ENCODE measurements around the gene SLC5A12.

Gene SLC5A12

GRCh38 chr11:26721948-26722475 is at the start of gene SLC5A12:
SLC5A12 (minus strand) TSS chr11:26722060; CDS start chr11:26721714, 346 bp downstream.
- DNase-seq (ENCODE audit: low read depth, low spot score): no peak

- DNase-seq (ENCODE audit: low read depth, low spot score): no peak
Measured at GRCh38 chr11:26769027-26769426, 47.2 kb upstream of the SLC5A12 start.

GRCh38 chr11:26767060-26767459 is 45.2 kb upstream of the SLC5A12 start:
- no peak for DNase-seq (ENCODE audit: low read depth, low spot score)

- no peak for DNase-seq (ENCODE audit: low read depth, low spot score)
Measured at GRCh38 chr11:26765323-26765722, 43.5 kb upstream of the SLC5A12 start.

GRCh38 chr11:26764825-26765224 is 43.0 kb upstream of the SLC5A12 start:
- DNase-seq (ENCODE audit: low read depth, low spot score): no peak

- no peak for DNase-seq (ENCODE audit: low read depth, low spot score)
Measured at GRCh38 chr11:26764315-26764714, 42.5 kb upstream of the SLC5A12 start.

- DNase-seq (ENCODE audit: low read depth, low spot score): no peak
Measured at GRCh38 chr11:26762089-26762488, 40.2 kb upstream of the SLC5A12 start.

- no peak for DNase-seq (ENCODE audit: low read depth, low spot score)
Measured at GRCh38 chr11:26761361-26761809, 39.5 kb upstream of the SLC5A12 start.

- no peak for DNase-seq (ENCODE audit: low read depth, low spot score)
Measured at GRCh38 chr11:26757995-26758394, 36.1 kb upstream of the SLC5A12 start.

- no peak for DNase-seq (ENCODE audit: low read depth, low spot score)
Measured at GRCh38 chr11:26755762-26756161, 33.9 kb upstream of the SLC5A12 start.

GRCh38 chr11:26753723-26754504 is 32.1 kb upstream of the SLC5A12 start:
- DNase-seq (ENCODE audit: low read depth, low spot score): peak; percentile 53

- DNase-seq (ENCODE audit: low read depth, low spot score): no peak
Measured at GRCh38 chr11:26749927-26750326, 28.1 kb upstream of the SLC5A12 start.

GRCh38 chr11:26743622-26744021 is 21.8 kb upstream of the SLC5A12 start:
- no peak for DNase-seq (ENCODE audit: low read depth, low spot score)

GRCh38 chr11:26742966-26743365 is 21.1 kb upstream of the SLC5A12 start:
- no peak for DNase-seq (ENCODE audit: low read depth, low spot score)

GRCh38 chr11:26741036-26741435 is 19.2 kb upstream of the SLC5A12 start:
- DNase-seq (ENCODE audit: low read depth, low spot score): no peak

GRCh38 chr11:26739366-26740073 is 17.7 kb upstream of the SLC5A12 start:
- DNase-seq (ENCODE audit: low read depth, low spot score): no peak

GRCh38 chr11:26734691-26735090 is 12.8 kb upstream of the SLC5A12 start:
- no peak for DNase-seq (ENCODE audit: low read depth, low spot score)

GRCh38 chr11:26731084-26731456 is 9.2 kb upstream of the SLC5A12 start:
- DNase-seq (ENCODE audit: low read depth, low spot score): no peak

GRCh38 chr11:26730414-26731083 is 8.7 kb upstream of the SLC5A12 start:
- no peak for DNase-seq (ENCODE audit: low read depth, low spot score)

- DNase-seq (ENCODE audit: low read depth, low spot score): no peak
Measured at GRCh38 chr11:26729284-26729683, 7.4 kb upstream of the SLC5A12 start.

- no peak for DNase-seq (ENCODE audit: low read depth, low spot score)
Measured at GRCh38 chr11:26726960-26727359, 5.1 kb upstream of the SLC5A12 start.

- DNase-seq (ENCODE audit: low read depth, low spot score): no peak
Measured at GRCh38 chr11:26719998-26720397, 1.9 kb downstream of the SLC5A12 start.
